ENCODE measurements around the gene SLAIN1. TPM values are rescaled to one million over a fixed set of nuclear protein-coding genes. Genes with fewer than 3 reads are reported as not detected.

The SLAIN1 gene
- total RNA-seq, 4 donors from 2014 or later, result 19.5 to 30.1 (median 25.4) TPM

DNA sequence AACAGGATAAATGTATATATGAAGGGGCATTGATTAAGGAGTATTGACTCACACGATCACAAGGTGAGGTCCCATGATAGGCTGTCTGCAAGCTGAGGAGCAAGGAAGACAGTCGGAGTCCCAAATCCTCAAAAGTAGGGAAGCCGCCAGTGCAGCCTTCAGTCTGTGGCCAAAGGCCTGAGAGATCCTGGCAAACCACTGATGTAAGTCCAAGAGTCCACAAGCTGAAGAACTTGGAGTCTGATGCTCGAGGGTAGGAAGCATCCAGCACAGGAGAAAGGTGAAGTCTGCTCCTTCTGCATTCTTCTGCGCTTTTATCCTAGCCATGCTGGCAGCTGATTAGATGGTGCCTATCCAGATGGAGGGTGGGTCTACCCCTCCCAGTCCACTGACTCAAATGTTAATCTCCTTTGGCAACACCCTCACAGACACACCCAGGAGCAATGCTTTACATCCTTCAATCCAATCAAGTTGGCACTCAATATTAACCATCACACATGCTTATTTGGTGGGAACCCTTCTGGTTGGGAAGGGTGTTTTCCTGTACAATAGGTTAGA is 55.1 kb downstream of the SLAIN1 start:
- Histone ChIP-seq H3K4me1 (no peaks in the 10 kb centered on the region), H3K27me3 (no peaks in the 10 kb centered on the region), H3K9me3 (no peaks in the 10 kb centered on the region), H3K36me3 (no peaks in the 10 kb centered on the region), H3K27ac (no peak overlapping the region), H3K4me3 (replicated peaks in 1 of 3) (no peak overlapping the region)
- WGBS, 2 donors, result 71 to 82% methylated on average over 5 of the region's 5 CpGs
- intact Hi-C loops (cut with DNase I), result no loop called here
- DNase-seq, result no peak
- TF ChIP-seq, protein P1, sequence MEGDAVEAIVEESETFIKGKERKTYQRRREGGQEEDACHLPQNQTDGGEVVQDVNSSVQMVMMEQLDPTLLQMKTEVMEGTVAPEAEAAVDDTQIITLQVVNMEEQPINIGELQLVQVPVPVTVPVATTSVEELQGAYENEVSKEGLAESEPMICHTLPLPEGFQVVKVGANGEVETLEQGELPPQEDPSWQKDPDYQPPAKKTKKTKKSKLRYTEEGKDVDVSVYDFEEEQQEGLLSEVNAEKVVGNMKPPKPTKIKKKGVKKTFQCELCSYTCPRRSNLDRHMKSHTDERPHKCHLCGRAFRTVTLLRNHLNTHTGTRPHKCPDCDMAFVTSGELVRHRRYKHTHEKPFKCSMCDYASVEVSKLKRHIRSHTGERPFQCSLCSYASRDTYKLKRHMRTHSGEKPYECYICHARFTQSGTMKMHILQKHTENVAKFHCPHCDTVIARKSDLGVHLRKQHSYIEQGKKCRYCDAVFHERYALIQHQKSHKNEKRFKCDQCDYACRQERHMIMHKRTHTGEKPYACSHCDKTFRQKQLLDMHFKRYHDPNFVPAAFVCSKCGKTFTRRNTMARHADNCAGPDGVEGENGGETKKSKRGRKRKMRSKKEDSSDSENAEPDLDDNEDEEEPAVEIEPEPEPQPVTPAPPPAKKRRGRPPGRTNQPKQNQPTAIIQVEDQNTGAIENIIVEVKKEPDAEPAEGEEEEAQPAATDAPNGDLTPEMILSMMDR (IDR thresholded peaks at IDR 0.05), result no peak
- no peak for TF ChIP-seq POLR2A (IDR thresholded peaks at IDR 0.05)

GRCh38 chr13:77760893-77761292 is 63.4 kb downstream of the SLAIN1 start:
- WGBS, 2 donors, result 91 to 92% methylated on average over 8 of the region's 8 CpGs
- DNase-seq, result no peak
- no peak for TF ChIP-seq POLR2A (IDR thresholded peaks at IDR 0.05)
- TF ChIP-seq, protein P1 (IDR thresholded peaks at IDR 0.05), result no peak
- Histone ChIP-seq H3K27me3 (no peaks in the 10 kb centered on the region), H3K27ac (no peak overlapping the region), H3K9me3 (no peaks in the 10 kb centered on the region), H3K4me3 (replicated peaks in 1 of 3) (no peak overlapping the region), H3K36me3 (peaks cover 0 to 5% of the 10 kb centered on the region in 2 donors), H3K4me1 (no peaks in the 10 kb centered on the region)
- intact Hi-C loops (cut with DNase I), result no loop called here

DNA sequence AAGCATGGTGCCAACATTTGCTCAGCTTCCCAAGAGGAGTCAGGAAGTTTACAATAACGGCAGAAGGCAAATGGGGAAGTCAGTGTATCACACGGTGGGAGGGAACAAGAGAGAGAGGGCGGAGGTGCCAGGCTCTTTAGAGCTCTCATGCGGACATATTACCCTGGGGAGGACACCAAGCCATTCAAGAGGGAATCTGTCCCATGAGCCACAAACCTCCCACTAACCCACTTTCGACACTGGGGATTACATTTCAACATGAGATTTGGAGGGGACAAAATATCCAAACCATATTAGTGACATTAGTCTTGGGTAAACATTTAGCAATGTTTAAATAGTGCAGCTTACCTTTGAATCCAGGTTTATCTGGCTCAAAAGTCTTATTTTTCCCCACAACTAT is 69.9 kb downstream of the SLAIN1 start:
- Histone ChIP-seq H3K27me3 (no peaks in the 10 kb centered on the region), H3K4me3 (replicated peaks in 1 of 3) (no peak overlapping the region), H3K27ac (no peak overlapping the region), H3K9me3 (no peaks in the 10 kb centered on the region), H3K36me3 (no peaks in the 10 kb centered on the region), H3K4me1 (no peaks in the 10 kb centered on the region)
- intact Hi-C loops (cut with DNase I), result no loop called here
- DNase-seq, result no peak
- 66 to 77% methylated on average over 5 of the region's 5 CpGs for WGBS, 2 donors
- TF ChIP-seq, protein P1 (IDR thresholded peaks at IDR 0.05), result no peak
- no peak for TF ChIP-seq POLR2A (IDR thresholded peaks at IDR 0.05)

- intact Hi-C loops (cut with DNase I), result no loop called here
- no peaks in the 10 kb centered on the region for H3K27me3 ChIP-seq
- TF ChIP-seq, protein P1 (IDR thresholded peaks at IDR 0.05), result no peak
- no peak for TF ChIP-seq POLR2A (IDR thresholded peaks at IDR 0.05)
- no peak for DNase-seq
- no peak overlapping the region for H3K27ac ChIP-seq
- H3K4me1 ChIP-seq, result no peaks in the 10 kb centered on the region
- H3K4me3 ChIP-seq (replicated peaks in 1 of 3), result no peak overlapping the region
- WGBS, 2 donors, result 52 to 69% methylated on average over 1 of the region's 1 CpG
- no peaks in the 10 kb centered on the region for H3K9me3 ChIP-seq
- H3K36me3 ChIP-seq, result no peaks in the 10 kb centered on the region
These were observed 76.7 kb downstream of the SLAIN1 start for GRCh38 chr13:77774181-77774580.

GRCh38 chr13:77776704-77777103 is 79.2 kb downstream of the SLAIN1 start:
- WGBS, 2 donors, result 47 to 50% methylated on average over 4 of the region's 4 CpGs
- intact Hi-C loops (cut with DNase I), result no loop called here
- Histone ChIP-seq H3K4me3 (replicated peaks in 1 of 3) (no peak overlapping the region), H3K27me3 (no peaks in the 10 kb centered on the region), H3K27ac (no peak overlapping the region), H3K4me1 (peaks cover 4 to 8% of the 10 kb centered on the region in 2 donors), H3K9me3 (no peaks in the 10 kb centered on the region), H3K36me3 (no peaks in the 10 kb centered on the region)
- DNase-seq, result no peak
- TF ChIP-seq POLR2A (IDR thresholded peaks at IDR 0.05), result no peak
- TF ChIP-seq, protein P1 (IDR thresholded peaks at IDR 0.05), result no peak
